MM.1S (cell line): Measurements from ENCODE around the gene YWHAG.

Experiments used
- EZH2 ChIP-seq: fragments of 300-600 bp; sonication (generic); optimal IDR thresholded peaks from 2 replicates; pipeline ENCODE3; 2017; ENCODE audit warnings: low read depth, mild to moderate bottlenecking, antibody characterized with exemption, low read length, mixed read lengths
- EZH2phosphoT487 ChIP-seq: fragments of 300-600 bp; sonication (generic); IDR thresholded peaks from 2 replicates; pipeline ENCODE4 v1.6.1; 2018; ENCODE audit warnings: antibody characterized with exemption, low read length
- TF ChIP-seq, protein P1 (sequence below): fragments of 300-600 bp; sonication (generic); IDR thresholded peaks from 2 replicates; pipeline ENCODE4 v1.5.1; 2016; ENCODE audit warnings: antibody characterized with exemption, low read length, mixed read lengths

GRCh38 chr7:76326646-76327233, 32.1 kb downstream of the YWHAG start:
- TF ChIP-seq EZH2 (no peak), EZH2phosphoT487 (no peak)
- TF ChIP-seq, protein P1, sequence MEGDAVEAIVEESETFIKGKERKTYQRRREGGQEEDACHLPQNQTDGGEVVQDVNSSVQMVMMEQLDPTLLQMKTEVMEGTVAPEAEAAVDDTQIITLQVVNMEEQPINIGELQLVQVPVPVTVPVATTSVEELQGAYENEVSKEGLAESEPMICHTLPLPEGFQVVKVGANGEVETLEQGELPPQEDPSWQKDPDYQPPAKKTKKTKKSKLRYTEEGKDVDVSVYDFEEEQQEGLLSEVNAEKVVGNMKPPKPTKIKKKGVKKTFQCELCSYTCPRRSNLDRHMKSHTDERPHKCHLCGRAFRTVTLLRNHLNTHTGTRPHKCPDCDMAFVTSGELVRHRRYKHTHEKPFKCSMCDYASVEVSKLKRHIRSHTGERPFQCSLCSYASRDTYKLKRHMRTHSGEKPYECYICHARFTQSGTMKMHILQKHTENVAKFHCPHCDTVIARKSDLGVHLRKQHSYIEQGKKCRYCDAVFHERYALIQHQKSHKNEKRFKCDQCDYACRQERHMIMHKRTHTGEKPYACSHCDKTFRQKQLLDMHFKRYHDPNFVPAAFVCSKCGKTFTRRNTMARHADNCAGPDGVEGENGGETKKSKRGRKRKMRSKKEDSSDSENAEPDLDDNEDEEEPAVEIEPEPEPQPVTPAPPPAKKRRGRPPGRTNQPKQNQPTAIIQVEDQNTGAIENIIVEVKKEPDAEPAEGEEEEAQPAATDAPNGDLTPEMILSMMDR, result no peak
